Gastroesophageal sphincter (tissue), 3 donors: ENCODE data around the gene LRCH2.

ENCODE experiments used
- POLR2AphosphoS5 ChIP-seq: sonication (generic); formaldehyde crosslinking; IDR thresholded peaks from one replicate; pipeline ENCODE4 v1.6.1; 2017; ENCODE audit warnings: antibody characterized with exemption
- TF ChIP-seq, protein P1 (sequence below), 4 experiments: fragments of 200-600 bp in 2 of 4; fragments of 450-650 bp in 2 of 4; sonication (generic) in 1 of 4; IDR thresholded peaks; one replicate each; pipeline ENCODE4 v1.5.1; 2017 to 2019; ENCODE audit warnings: antibody characterized with exemption in 4 of 4, mild to moderate bottlenecking in 2 of 4, moderate library complexity in 2 of 4

DNA sequence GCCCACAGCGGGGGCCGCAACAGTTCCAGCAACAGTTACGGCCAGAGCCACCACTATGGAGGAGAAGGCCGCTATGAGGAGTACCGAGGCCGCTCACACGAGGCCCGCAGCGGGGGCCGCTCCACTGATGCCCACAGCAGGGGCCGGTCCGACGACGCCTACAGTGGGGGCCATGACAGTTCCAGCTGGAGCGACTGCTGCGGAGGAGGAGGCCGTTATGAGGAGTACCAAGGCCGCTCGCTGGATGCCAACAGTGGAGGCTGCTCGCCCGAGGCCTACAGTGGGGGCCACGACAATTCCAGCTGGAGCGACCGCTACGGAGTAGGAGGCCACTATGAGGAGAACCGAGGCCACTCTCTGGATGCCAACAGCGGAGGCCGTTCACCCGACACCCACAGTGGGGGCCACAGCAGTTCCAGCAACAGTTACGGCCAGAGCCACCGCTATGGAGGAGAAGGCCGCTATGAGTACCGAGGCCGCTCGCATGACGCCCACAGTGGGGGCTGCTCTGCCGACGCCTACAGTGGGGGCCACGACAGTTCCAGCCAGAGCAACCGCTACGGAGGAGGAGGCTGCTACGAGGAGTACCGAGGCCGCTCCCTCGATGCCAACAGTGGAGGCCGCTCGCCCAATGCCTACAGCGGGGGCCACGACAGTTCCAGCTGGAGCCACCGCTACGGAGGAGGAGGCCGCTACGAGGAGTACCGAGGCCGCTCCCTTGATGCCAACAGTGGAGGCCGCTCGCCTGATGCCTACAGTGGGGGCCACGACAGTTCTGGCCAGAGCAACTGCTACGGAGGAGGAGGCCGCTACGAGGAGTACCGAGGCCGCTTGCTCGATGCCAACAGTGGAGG is 43.0 kb downstream of the LRCH2 start:
- TF ChIP-seq, protein P1, sequence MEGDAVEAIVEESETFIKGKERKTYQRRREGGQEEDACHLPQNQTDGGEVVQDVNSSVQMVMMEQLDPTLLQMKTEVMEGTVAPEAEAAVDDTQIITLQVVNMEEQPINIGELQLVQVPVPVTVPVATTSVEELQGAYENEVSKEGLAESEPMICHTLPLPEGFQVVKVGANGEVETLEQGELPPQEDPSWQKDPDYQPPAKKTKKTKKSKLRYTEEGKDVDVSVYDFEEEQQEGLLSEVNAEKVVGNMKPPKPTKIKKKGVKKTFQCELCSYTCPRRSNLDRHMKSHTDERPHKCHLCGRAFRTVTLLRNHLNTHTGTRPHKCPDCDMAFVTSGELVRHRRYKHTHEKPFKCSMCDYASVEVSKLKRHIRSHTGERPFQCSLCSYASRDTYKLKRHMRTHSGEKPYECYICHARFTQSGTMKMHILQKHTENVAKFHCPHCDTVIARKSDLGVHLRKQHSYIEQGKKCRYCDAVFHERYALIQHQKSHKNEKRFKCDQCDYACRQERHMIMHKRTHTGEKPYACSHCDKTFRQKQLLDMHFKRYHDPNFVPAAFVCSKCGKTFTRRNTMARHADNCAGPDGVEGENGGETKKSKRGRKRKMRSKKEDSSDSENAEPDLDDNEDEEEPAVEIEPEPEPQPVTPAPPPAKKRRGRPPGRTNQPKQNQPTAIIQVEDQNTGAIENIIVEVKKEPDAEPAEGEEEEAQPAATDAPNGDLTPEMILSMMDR (IDR thresholded peaks at IDR 0.05), result no peak
- TF ChIP-seq POLR2AphosphoS5, result no peak
